Measurements from ENCODE around the gene PPP2R2C.

The PPP2R2C gene

GRCh38 chr4:6356076-6356560 is 116.3 kb downstream of the PPP2R2C start:
- TF ChIP-seq CTCF (IDR thresholded peaks at IDR 0.05), result no peak
- Histone ChIP-seq H3K4me3 (ENCODE audit: low read depth, low read length) (no peak overlapping the region), H3K27me3 (ENCODE audit: control insufficient read depth, insufficient read depth, low read length) (no peaks in the 10 kb centered on the region), H3K9me3 (ENCODE audit: control insufficient read depth, low read length) (no peaks in the 10 kb centered on the region), H3K36me3 (ENCODE audit: control insufficient read depth, insufficient read depth, low read length) (no peaks in the 10 kb centered on the region), H2AFZ (no peak overlapping the region), H3K79me2 (no peaks in the 10 kb centered on the region), H3K9ac (no peak overlapping the region), H3K27ac (no peak overlapping the region), H3K4me1 (no peaks in the 10 kb centered on the region), H3K4me2 (ENCODE audit: low read length) (no peak overlapping the region)

- Histone ChIP-seq H3K4me2 (ENCODE audit: low read length) (no peak overlapping the region), H3K4me1 (no peaks in the 10 kb centered on the region), H2AFZ (no peak overlapping the region), H3K9ac (no peak overlapping the region), H3K9me3 (ENCODE audit: control insufficient read depth, low read length) (no peaks in the 10 kb centered on the region), H3K27me3 (ENCODE audit: control insufficient read depth, insufficient read depth, low read length) (no peaks in the 10 kb centered on the region), H3K4me3 (ENCODE audit: low read depth, low read length) (no peak overlapping the region), H3K36me3 (ENCODE audit: control insufficient read depth, insufficient read depth, low read length) (no peaks in the 10 kb centered on the region), H3K79me2 (no peaks in the 10 kb centered on the region), H3K27ac (no peak overlapping the region)
- TF ChIP-seq CTCF (IDR thresholded peaks at IDR 0.05), result no peak
These were observed 117.4 kb downstream of the PPP2R2C start for GRCh38 chr4:6355052-6355451.

GRCh38 chr4:6354626-6355025 is 117.8 kb downstream of the PPP2R2C start:
- Histone ChIP-seq H3K4me1 (no peaks in the 10 kb centered on the region), H3K4me2 (ENCODE audit: low read length) (no peak overlapping the region), H3K79me2 (no peaks in the 10 kb centered on the region), H3K36me3 (ENCODE audit: control insufficient read depth, insufficient read depth, low read length) (no peaks in the 10 kb centered on the region), H3K4me3 (ENCODE audit: low read depth, low read length) (no peak overlapping the region), H2AFZ (no peak overlapping the region), H3K27me3 (ENCODE audit: control insufficient read depth, insufficient read depth, low read length) (no peaks in the 10 kb centered on the region), H3K9ac (no peak overlapping the region), H3K27ac (no peak overlapping the region), H3K9me3 (ENCODE audit: control insufficient read depth, low read length) (no peaks in the 10 kb centered on the region)
- TF ChIP-seq CTCF (IDR thresholded peaks at IDR 0.05), result no peak

- no peaks in the 10 kb centered on the region for H3K4me1 ChIP-seq
- H3K9ac ChIP-seq, result no peak overlapping the region
- no peaks in the 10 kb centered on the region for H3K9me3 ChIP-seq (ENCODE audit: control insufficient read depth, low read length)
- TF ChIP-seq CTCF (IDR thresholded peaks at IDR 0.05), result no peak
- no peak overlapping the region for H3K27ac ChIP-seq
- no peak overlapping the region for H3K4me3 ChIP-seq (ENCODE audit: low read depth, low read length)
- H3K4me2 ChIP-seq (ENCODE audit: low read length), result no peak overlapping the region
- no peaks in the 10 kb centered on the region for H3K36me3 ChIP-seq (ENCODE audit: control insufficient read depth, insufficient read depth, low read length)
- no peaks in the 10 kb centered on the region for H3K79me2 ChIP-seq
- H3K27me3 ChIP-seq (ENCODE audit: control insufficient read depth, insufficient read depth, low read length), result no peaks in the 10 kb centered on the region
- no peak overlapping the region for H2AFZ ChIP-seq
These were observed 118.3 kb downstream of the PPP2R2C start for GRCh38 chr4:6354119-6354518.

- H3K9me3 ChIP-seq (ENCODE audit: control insufficient read depth, low read length), result no peaks in the 10 kb centered on the region
- H3K4me1 ChIP-seq, result no peaks in the 10 kb centered on the region
- H3K4me3 ChIP-seq (ENCODE audit: low read depth, low read length), result no peak overlapping the region
- no peak overlapping the region for H3K9ac ChIP-seq
- no peak overlapping the region for H2AFZ ChIP-seq
- no peaks in the 10 kb centered on the region for H3K36me3 ChIP-seq (ENCODE audit: control insufficient read depth, insufficient read depth, low read length)
- H3K27ac ChIP-seq, result no peak overlapping the region
- H3K79me2 ChIP-seq, result no peaks in the 10 kb centered on the region
- H3K27me3 ChIP-seq (ENCODE audit: control insufficient read depth, insufficient read depth, low read length), result no peaks in the 10 kb centered on the region
- TF ChIP-seq CTCF (IDR thresholded peaks at IDR 0.05), result no peak
- H3K4me2 ChIP-seq (ENCODE audit: low read length), result no peak overlapping the region
These were observed 120.3 kb downstream of the PPP2R2C start for GRCh38 chr4:6352031-6352692.

All from parathyroid adenoma (tissue), 2 donors.